GM12874 (cell line): ENCODE results near the gene CCNE1.
A peak's percentile ranks its signal among the peaks of the same experiment; 100 is the strongest.

Experiments used
- TF ChIP-seq, protein P1 (sequence below): IDR thresholded peaks from 2 replicates; pipeline ENCODE4 v1.5.1; 2011; ENCODE audit warnings: low read depth, mild to moderate bottlenecking, control low read depth, low read length, moderate library complexity; ENCODE audit not compliant: insufficient read depth

CCNE1 gene

DNA sequence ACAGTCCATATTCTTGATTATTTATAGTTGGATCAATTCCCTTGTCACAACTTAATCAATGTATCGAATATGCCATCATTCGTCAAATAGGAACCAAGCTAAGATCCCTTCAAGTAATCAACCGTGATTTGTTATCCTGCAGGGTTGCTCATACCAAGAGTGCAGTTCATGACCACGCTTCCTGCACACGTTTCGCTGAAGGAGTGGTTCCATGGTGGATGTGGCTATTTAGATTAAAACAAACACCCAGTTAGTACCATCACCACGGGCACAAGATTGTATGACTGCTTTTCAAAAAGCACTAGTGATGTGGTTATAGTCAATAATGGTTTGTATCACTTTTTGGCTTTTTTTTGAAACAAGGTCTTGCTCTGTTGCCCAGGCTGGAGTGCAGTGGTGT, 41.1 kb upstream of the CCNE1 start:
- TF ChIP-seq, protein P1, sequence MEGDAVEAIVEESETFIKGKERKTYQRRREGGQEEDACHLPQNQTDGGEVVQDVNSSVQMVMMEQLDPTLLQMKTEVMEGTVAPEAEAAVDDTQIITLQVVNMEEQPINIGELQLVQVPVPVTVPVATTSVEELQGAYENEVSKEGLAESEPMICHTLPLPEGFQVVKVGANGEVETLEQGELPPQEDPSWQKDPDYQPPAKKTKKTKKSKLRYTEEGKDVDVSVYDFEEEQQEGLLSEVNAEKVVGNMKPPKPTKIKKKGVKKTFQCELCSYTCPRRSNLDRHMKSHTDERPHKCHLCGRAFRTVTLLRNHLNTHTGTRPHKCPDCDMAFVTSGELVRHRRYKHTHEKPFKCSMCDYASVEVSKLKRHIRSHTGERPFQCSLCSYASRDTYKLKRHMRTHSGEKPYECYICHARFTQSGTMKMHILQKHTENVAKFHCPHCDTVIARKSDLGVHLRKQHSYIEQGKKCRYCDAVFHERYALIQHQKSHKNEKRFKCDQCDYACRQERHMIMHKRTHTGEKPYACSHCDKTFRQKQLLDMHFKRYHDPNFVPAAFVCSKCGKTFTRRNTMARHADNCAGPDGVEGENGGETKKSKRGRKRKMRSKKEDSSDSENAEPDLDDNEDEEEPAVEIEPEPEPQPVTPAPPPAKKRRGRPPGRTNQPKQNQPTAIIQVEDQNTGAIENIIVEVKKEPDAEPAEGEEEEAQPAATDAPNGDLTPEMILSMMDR = no peak

DNA sequence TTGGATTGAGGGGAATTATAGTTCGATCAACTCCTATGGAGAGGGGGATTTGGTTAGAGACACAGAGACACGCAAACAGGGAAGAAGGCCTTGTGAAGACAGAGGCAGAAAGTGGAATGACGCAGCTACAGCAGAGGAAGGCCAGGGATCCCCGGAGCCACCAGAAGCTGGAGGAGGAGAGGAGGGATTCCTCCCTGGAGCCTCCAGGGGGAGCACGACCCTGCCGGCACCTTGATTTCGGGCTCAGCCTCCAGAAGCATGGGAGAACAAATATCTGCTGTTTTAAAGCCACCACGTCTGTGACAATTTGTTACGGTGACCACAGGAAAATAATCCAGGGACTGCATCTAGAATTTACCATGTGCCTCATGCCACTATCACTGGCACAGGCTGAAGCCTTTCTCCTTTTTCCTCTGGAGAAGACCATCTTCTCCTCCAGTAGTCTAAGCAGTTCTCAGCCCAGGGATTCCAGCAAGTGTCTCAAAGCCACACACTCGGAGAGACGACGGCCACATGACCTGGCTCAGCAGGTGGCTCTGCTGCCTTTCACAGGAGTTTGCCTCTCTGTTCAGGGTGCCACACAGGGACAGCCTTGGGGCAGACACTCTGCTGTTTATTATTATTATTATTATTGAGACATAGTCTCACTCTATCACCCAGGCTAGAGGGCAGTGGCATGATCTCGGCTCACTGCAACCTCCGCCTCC, 39.9 kb upstream of the CCNE1 start:
- TF ChIP-seq, protein P1 = peak; percentile 60

DNA sequence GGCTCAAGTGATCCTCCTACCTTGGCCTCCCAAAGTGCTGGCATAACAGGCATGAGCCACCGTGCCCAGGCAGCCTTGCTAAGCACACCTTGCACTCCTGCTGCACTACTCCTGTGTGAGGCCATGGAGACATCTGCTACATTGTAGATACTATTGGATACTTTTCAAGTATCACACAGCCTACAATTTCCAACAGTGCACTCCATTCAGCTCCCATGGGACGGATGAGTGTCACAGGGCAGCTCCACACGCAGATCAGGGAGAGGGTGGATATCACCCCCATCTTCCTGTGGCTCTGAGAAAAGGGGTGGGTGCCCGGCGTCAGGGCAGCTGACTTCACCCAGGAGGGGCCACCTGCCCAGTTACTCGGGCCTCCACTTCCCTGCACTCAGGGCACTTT, 39.1 kb upstream of the CCNE1 start:
- TF ChIP-seq, protein P1 = no peak

DNA sequence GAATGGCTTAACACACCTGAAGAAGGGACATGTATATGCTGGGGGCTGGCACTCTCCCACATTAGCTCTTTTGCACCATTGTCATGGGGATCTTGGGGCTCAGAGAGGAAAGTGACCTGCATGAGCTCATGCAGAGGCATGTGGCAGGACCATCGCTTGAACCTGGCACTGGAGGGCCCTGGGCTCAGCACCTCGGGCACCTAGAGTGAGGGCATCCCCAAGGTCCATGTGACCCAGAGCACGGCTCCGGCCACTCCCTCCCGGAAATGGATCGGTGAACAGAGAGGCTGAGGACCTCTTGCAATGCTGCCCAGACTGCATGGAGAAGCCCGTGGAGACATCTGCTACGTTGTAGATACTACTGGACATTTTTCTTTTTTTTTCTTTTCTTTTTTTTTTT, 38.6 kb upstream of the CCNE1 start:
- TF ChIP-seq, protein P1 = no peak

DNA sequence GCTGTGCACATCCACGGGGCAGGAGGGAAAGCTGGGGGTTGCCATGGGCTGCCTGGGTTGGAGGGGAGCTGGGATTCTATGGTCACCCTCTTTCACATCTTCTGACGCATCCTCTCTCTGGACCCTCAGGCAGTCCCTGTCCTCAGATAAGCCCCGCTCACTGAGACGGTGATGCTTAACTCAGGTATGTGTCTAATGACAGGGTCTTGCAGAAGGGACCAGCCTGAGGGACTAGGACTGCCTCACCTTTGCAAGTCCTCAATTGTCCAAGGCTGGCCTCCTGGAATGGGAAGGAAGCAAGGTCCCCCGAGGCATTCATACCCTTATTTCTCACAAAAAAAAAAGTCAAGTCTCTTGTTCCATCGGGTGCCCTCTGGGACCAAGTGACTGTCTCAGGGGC, 37.7 kb upstream of the CCNE1 start:
- TF ChIP-seq, protein P1 = no peak

DNA sequence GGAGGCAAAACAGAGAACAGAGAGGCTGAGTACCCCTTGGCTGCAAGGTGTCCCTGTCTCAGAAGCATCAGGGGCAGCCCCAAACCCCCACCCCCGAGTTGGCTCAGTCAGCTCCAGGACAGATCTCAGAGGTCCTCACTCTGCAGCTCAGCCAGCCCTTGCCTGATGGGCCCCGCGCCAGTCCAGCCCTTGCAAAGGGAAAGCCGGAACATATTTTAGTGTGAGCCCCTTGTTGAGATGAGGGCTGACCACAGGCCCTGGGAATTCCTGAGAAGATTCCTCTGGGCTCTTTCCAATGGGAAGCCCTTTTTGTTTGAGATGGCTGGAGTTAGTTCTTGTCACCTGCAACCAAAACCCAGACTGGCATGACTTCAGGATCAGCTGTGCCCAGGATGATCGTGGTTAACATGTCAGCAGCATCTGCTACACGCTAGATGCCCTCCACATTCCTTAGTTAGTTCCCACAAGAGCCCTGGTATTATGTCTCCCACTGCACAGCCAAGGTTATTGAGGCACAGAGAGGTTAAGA, 33.9 kb upstream of the CCNE1 start:
- TF ChIP-seq, protein P1 = no peak

DNA sequence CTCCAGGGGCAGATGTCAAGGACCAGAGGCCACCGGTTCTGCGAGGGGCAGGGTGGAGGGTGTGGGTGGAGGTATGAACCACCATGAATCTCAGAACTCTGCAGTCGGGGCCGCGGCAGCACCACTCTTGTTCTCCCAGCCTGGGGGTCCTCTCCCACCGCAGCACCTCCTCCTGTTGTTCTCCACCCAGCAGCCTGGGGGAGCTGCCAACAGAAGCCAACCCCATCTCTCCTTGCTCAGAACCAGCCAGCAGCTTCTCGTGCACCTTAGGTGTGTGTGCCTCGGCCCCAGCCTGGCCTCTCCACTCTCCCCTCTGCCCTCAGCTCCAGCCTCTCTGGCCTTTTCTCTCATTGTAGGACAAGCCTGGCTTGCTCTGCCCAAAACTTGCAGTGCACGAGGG, 31.9 kb upstream of the CCNE1 start:
- TF ChIP-seq, protein P1 = 0 out of 2 replicates have a peak, but pooled peaks have one; percentile 15
